ENCODE measurements around the gene SH3D19.

SH3D19 gene

DNA sequence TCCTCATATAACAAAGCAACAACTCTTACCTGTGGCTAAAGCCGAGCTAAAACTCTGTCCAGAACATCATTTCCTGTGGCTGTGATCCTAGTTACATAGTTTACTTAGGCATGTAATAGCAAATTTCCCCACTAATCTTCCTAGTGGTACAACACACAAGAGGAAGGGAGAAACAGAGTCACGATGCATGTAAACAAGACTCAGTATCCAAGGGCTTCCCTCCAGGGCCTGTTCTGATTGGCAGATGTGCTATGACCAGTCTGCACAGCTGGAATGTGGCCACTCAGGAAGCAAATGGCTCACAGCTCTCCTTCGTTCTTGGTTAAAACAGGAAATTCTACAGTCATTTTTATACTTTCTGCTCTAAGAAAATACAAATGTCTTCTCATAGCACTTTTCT, 97.7 kb downstream of the SH3D19 start:
- no peak for DNase-seq

DNA sequence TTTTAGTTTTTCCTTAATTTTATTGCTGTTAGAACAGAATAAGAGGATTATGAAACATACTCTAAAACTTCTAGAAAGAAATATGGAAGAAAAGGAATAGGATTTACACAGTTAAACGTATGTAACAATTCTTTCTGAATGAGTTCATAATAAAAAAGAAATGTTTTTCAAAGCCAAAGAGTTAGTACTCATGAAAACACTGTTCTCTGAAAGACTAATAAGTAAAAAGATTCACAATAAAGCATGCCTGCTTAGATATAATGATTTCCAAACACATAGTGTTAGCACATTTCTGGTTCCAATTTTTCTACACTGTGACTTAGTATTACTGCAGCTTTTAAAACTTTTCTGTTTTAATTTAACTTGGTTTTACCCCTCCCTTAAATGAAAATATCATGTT, 98.2 kb downstream of the SH3D19 start:
- no peak for DNase-seq

DNA sequence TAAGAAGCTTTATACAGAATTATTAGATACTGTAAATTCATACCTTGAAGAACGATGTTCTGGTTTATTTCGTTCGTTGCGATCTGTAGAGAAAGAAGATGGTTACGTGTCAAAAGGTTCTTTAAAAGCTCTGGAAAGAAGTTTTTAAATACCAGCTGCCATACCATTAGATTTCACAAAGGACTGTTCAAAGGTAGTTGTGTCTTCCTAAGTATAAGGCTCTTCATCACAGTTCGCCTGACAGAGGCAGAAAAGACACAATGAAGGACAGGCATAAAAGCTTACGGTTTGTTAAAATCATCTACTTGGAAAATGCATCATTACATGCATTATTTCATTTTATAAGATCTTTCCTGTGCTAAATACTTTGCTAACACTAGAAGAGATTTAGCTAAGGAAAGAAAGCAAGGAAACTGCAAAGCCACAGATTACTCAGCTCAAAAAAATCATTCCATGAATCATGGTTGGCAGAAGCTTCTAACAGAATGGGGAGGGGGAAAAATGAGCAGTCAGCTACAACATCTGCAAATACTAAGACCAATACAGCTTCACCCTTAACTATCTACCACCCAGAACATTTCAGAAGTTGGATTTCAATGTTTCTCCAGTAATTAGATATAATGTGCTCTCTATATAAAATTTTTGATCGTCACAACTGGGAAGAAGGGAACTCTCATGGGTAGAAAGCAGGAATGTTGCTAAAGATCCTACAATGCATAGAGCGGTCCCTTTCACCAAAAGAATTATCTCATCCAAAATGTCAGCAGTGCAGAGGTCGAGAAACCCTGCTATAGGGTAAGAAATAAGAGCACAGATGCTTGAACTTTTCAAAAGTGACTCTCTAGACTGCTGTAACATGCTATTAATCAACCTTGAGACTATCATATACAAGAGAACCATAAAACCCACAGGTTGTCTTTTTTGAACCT, 99.1 kb downstream of the SH3D19 start:
- no peak for DNase-seq

DNA sequence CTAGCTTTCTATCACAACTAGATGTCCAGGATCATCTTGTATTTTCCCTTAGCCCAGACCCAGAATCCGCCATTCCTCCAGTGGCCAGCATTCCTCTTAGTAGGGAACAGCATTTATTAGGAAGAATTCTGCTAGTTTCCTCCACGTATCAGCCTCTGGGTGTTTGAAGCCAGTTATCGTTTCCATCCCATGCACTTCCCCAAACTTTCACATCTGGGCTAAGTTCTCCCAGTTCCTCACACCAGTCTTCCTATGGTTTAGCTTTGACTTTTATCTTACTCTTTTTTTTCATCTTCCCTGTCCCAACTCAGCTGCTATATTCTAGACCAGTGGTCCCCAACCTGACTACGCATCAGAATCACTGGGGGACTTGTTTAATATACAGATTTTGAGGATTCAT, 101.9 kb downstream of the SH3D19 start:
- no peak for DNase-seq

DNA sequence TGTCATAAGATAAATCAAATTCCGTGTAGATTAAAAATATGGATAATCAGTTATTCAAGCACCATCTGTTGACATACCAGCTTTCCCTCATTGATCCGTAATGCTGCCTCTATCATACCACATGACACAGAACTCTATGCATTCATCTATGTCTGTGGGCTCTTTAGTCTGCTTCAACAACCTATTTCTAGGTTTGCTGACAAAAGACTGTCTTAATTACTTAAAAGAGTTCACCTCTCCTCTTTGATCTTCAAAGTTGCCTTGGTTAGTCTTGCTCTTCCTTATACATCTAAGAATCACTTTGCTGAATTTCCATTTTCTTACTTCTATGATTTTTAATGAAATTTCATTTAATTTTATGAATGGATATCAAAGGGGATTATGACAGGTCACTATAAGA, 105.5 kb downstream of the SH3D19 start:
- no peak for DNase-seq

DNA sequence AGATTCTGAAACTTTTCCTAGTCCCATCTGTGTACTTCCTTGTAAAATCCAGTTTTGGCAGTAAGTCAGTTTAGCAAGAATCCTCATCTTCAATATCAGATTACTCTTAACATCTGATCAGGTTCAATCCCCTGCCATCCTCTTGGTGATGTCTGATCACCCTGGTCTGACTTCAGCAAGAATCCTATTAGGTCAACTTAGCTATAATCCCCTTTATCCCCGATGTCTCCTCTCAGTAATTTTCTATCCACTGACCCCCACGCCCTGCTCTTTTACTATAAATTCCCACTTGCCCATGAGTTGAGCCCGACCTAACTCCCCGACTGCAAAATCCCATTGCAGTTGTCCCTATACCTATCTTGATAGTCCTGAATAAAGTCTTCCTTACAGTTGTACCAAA, 106.3 kb downstream of the SH3D19 start:
- DNase-seq = no peak

DNA sequence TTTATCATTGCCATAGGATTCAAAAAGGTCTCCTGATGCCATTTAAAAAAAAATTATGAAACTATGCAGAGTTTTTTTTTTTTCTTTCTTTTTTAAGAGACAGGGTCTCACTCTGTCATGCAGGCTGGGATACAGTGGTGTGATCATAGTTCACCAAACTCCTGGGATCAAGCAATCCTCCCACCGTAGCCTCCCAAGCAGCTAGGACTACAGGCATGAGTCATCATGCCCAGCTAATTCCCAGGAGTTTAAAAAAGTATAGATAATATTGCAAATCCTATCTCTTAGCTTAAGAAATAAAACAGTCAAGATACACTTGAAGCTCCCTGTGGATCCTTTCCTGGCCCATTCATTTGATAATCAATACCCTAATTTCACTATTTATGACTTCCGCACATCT, 107.1 kb downstream of the SH3D19 start:
- no peak for DNase-seq

DNA sequence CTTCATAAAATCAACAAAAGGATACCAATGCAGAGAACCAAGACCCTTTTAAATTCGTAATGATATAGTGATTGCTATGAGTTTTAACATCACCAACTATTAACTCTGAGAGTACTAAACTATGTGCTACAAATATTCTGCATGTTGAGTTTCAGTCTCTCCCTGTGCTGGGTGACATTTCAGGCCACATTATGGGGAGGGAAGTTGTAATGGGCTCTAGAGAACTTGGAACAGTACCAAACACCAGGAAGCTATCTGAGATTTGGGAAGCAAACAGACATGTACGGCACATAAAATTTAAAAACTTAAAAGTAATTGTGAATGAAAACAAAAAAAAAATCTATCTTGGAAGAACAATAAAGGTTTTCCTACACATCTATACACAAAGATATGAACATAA, 108.1 kb downstream of the SH3D19 start:
- DNase-seq = no peak

DNA sequence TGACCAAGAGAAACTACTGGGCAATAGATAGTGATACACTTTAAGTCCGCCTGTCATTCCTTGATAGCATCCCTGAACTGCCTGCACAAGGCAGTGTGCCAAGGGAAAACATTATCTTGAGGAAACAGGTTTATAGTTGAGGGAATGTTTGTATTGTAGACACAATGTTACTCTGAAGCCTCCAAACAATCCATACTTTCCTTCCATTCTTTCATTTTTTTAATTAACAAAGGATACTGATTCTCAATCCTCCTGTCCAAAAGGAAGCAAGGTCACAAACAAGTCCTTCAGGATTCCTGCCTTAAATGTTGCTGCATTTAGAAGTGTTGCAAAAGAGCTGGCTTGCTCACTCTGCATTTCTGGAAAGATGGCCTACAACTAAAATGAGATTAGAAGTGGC, 110.1 kb downstream of the SH3D19 start:
- DNase-seq = no peak

DNA sequence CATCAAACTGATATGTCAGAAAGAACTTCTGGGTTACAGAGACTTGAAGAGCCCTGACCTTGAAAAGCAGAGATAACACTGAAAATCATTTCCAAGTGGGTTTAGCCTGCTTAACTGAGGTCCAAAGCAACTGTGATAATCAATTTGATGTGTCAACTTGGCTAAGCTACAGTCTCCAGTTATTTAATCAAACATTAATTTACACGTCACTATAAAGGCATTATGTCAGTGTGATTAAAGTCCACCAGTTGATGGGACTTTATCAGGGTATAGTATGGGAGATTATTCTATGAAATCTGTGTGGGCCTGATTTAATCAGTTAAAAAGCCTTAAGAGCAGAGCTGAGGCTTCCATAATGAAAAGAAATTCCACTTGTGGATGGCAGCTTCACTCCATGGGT, 117.5 kb downstream of the SH3D19 start:
- DNase-seq = no peak

DNA sequence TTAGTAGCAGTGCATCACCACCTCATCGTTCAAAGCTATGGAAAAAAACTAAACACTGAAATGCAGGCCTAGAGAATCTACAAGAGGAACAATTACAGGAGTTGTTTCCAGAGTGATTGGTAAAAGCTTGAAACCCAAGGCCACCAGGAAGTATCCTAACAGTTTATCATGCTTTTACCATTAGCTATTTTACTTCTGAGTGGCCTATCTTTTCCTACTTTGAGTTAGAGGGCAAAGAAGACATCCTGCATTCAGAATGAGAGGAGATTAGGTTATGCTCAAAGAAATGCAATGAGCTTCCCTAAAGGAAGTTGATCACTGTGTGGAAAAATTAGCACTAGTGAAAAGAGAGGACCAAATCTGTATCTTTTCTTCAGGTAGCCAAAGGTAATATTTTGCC, 118.2 kb downstream of the SH3D19 start:
- DNase-seq = no peak

DNA sequence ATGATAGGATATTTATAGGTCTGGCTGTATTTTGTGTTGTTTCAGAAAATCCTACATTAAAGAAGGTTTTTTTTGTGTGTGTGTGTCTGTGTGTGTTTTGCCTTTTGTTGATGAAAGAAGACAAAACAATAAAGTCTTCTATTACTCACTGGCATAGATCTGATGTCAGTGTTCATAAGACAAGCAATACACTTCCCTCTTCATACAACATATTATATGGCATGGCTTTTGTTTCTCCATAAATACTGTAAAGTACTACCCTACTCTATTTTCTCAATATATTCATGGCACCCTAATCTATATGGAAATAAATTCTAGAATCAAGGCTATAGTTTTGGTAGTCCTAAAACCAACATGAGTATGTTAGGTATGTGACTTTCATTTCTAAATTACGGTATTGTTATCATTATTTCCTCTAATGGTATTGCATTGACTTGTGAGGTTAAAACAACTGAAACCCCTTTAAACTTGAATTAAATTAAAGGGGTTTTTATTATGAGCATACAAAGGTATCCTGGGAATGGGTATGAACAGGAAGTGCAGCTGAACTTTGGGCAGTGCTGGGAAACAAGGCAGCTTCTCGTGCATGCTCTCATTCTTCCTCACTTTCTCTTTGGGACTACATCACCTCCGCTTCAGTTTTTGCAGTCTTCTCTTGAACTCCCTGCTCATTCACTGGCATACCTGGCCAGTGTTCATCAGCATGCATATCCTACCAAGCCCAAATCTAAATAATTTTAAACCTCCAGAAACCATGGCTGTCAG, 119.0 kb downstream of the SH3D19 start:
- no peak for DNase-seq

DNA sequence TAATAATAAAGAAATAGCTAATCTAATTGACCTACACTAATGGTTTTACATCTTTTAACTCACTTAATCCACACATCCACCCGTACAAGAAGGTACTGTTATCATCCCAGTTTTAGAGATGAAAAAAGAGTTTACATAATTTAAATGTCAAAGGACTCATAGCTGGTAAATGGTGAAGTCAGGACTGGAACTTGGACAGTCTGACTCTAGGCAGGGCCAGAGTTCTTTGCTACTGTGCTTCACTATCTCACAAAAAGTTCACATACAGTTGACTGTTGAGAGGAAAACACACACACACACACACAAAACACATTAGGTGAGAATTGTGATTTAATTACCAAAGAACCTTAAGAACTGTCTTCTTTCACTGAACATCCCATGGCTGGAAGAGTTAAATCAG, 119.7 kb downstream of the SH3D19 start:
- no peak for DNase-seq

DNA sequence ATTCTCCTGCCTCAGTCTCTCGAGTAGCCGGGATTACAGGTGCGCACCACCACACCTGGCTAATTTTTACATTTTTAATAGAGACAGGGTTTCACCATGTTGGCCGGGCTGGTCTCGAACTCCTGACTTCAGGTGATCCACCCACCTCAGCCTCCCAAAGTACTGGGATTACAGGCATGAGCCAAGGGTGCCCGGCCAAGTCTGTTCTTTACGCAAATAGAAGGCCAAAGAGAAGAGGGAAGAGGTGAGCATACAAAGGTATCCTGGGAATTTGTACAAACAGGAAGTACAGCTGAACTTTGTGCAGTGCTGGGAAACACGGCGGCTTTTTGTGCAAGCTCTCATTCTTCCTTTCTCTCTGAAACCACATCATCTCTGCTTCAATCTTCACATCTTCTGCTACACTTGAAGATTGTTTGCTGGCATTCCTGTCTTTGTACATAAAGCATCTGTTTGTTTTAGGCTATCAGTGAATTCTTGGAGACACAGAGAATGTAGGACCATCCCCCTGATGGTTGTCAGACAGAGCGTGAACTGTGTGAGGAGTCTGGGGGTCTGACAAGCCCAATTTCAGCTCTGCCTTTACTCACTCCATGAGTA, 120.4 kb downstream of the SH3D19 start:
- DNase-seq = no peak

DNA sequence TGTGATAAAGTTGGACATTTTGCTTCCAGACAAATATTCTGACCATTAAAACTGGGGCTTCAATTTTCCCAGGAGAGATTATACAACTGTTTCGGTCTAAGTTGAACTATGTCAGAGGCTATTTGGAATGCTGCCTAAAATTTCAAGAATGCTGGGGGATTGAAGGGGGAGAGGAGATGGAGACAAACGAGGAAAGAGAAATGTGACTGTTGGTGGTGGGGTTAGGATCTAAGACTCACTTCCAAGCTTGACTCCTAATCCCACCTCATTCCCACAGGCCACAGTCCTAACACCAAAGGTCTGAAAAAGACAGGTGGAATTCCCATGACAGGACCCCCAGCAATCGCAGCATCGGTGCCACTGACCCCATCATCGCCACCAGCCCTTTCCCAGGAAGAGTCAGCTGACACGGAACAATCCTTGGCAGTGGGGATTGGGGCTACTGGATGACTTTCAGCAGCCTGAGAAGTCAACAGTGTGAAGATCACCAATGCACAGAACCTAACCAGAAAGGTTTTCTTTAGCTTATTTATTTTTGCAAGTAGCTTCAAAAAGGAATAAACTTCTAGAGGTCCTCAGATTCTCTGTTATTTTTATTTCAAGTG, 122.5 kb downstream of the SH3D19 start:
- DNase-seq = no peak

DNA sequence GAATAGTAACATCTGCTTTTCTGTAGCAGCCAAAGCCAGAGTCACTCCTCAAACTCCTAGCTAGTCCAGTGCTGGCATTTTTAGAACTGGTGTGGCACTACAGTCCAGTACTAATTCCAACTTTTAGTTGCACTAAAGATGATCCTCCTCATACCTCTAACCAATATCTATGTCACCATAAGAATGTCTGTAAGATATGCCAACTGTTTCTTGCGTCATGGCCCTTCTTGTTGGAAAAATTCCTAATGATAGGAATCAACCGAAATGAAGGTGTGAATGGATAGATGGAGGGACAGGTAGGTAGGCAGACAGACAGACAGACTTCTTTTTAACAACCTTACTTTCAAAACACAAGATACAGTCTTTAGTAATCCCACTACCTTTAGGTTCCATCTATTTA, 123.0 kb downstream of the SH3D19 start:
- no peak for DNase-seq

DNA sequence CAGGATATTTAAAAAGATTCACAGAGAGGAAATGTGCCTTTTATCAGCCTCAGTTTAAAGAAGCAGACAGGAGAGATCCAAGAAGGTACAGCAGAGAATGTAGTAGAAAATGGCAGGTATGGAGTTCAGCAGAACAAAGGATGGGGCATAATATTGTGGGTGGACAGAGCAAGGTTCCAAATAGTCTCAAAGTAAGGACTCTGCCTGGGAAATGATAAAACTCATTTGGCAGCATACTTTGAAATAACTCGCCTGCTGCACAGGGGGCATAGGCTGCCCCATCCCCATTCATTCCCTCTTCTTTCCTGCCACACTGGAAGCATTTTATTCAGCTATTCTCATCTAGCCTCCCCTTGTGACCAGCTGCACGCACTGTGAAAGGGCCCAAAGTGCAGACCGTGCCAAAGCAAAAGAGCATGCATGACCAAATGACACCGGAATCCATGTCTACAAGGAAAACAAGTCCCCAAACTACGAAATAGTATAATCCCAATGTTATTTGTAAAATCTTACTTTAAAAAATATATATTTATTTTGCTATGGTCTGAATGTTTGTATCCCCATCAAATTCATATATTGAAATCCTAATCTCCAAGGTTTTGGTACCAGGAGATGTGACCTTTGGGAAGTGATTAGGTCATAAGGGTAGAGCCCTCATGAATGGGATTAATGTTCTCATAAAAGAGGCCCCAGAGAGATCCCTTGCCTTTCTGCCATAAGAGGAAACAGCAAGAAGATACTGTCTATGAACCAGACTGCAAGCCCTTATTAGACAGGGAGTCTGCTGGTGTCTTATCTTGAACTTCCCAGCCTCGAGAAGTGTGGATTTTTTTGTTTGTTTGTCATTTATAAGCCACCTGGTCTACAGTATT, 125.8 kb downstream of the SH3D19 start:
- no peak for DNase-seq

DNA sequence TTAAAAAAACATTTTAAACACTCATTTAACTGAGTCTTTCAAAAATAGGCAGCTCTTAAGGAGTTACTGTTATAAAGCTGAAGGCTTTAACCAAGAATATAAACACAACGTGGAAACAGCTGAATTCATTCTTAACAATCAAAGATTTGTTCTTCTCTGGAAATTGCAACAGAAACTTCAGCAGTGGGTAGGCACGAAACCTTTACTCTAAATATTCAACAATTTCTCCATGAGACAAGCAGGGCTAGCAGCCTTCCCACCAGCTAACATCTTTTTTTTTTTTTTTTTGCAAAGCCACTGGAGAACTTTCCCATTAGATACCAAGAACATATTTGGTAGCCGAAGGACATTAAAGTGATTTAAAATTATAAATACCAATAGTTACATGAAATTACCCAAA, 126.7 kb downstream of the SH3D19 start:
- no peak for DNase-seq

DNA sequence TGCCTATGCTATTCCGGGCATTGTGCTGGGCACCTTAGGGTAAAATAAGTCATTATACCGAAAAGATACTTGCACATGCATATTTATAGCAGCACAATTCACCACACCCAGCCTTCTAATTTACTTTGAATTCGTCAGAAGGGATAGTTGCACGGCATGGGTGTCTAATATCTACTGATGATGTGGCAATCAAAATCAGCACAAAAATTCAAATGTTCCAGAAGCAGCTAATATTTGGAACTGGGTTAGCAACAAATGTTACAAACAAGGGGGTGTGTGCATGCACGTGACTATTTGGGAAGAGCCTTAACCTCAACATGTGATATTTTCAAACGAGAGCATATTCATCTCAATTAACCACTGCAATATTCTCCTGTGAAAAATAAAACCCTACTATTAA, 128.2 kb downstream of the SH3D19 start:
- no peak for DNase-seq

DNA sequence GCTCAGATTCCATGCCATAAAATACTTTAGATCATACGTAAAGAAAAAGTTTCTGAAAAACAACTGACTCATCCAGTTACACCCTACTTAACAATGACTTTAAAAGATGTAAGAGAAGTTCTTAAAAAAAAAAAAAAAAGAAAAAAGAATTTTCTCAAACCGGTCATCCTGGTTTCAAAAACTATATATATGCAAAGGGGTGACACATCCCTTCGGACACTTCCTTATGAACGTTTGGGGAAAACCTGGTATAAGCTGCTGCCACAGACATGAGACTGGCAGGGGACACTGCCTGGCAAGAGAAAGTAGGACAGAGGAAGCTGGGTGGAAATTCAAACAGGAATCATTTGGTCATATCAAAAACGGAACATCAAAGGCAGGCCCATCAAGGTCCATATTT, 129.6 kb downstream of the SH3D19 start:
- DNase-seq = no peak

DNA sequence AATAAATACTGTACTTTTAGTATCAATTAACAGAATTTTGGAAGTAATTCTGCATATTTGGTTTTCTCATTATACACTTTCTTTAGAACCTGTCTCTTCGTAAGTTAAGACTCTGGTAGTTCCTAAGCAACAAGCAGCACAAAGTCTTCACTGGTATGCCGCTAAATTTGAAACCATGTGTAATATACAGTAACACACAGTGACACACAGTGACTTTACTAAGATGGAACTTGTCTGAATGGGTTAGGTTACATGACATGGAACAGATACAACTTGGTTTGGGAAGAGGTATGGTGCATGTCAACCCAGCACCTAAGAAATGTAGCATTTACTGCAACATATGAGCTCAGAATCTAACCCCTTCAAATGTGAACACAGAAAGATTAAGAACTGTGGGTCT, 132.0 kb downstream of the SH3D19 start:
- DNase-seq = no peak

DNA sequence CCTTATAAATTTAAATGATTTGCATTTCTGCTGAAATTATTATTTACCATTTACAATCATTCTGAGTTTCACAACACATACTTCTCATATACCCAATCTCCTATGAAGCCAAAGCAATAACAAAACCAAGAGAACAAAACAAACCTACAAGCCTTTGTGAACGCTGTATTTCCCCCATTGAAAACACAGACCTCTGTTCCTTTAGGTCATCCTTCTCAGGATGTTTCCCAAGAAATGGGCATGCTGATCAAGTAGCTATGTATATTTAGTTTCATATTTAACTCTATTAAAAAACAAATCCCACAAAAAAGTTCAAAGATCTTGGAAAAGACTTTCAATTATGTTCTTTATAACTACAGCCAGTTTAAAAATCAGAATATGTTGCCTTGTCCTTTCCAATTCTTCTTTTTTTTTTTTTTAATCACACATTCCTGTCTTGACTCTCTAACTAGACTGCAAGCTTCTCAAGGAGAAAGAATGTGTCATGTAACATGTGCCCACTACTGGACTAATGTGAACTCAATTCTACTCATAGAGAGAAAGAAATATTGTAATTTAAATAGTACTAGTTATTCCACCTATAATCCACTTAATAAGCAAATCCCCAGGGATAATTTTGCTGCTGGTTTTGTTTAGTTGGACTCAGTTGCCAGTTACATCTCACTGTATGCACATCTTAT, 132.7 kb downstream of the SH3D19 start:
- no peak for DNase-seq
